Progenitor cell of endocrine pancreas (in vitro differentiated cells): Measurements from ENCODE around the gene SLC25A42. TPM values are rescaled to one million over a fixed set of nuclear protein-coding genes. Genes with fewer than 3 reads are reported as not detected.

Experiments used
- DNase-seq: peaks from one replicate; pipeline ENCODE4 v3.0.0; 2021; ENCODE audit warnings: low spot score; ENCODE audit not compliant: unreplicated experiment
- H3K27ac Mint-ChIP-seq: 2 replicates; pipeline ENCODE4 v1.8.0; 2021; ENCODE audit warnings: mild to moderate bottlenecking, moderate library complexity, mixed read lengths
- H3K27me3 Mint-ChIP-seq: 2 replicates; pipeline ENCODE4 v1.8.0; 2021; ENCODE audit warnings: mixed read lengths
- H3K36me3 Mint-ChIP-seq: 2 replicates; pipeline ENCODE4 v1.8.0; 2022; ENCODE audit warnings: mixed read lengths; ENCODE audit not compliant: insufficient read depth
- H3K4me1 Mint-ChIP-seq: 2 replicates; pipeline ENCODE4 v1.8.0; 2021; ENCODE audit warnings: low read depth, mixed read lengths
- H3K4me3 Mint-ChIP-seq: 2 replicates; pipeline ENCODE4 v1.8.0; 2021; ENCODE audit warnings: low read depth, mild to moderate bottlenecking, moderate library complexity, mixed read lengths
- H3K9me3 Mint-ChIP-seq: 2 replicates; pipeline ENCODE4 v1.8.0; 2021; ENCODE audit warnings: low read depth, mixed read lengths
- total RNA-seq: library from RNA; stranded (reverse); gene quantifications from 2 replicates; pipeline ENCODE4 v1.2.1, GENCODE V29; 2021
- TF ChIP-seq, protein P1 (sequence below): fragments of 200-600 bp; sonication (generic); IDR thresholded peaks from one replicate; pipeline ENCODE4 v1.5.0; 2021; ENCODE audit warnings: antibody characterized with exemption, mild to moderate bottlenecking; ENCODE audit not compliant: unreplicated experiment

Gene SLC25A42
- total RNA-seq, 1 donor from 2014 or later, result 10.5 TPM

GRCh38 chr19:19139876-19140229 is 76.1 kb downstream of the SLC25A42 start:
- H3K36me3 Mint-ChIP-seq, result no peaks in the 10 kb centered on the region
- TF ChIP-seq, protein P1, sequence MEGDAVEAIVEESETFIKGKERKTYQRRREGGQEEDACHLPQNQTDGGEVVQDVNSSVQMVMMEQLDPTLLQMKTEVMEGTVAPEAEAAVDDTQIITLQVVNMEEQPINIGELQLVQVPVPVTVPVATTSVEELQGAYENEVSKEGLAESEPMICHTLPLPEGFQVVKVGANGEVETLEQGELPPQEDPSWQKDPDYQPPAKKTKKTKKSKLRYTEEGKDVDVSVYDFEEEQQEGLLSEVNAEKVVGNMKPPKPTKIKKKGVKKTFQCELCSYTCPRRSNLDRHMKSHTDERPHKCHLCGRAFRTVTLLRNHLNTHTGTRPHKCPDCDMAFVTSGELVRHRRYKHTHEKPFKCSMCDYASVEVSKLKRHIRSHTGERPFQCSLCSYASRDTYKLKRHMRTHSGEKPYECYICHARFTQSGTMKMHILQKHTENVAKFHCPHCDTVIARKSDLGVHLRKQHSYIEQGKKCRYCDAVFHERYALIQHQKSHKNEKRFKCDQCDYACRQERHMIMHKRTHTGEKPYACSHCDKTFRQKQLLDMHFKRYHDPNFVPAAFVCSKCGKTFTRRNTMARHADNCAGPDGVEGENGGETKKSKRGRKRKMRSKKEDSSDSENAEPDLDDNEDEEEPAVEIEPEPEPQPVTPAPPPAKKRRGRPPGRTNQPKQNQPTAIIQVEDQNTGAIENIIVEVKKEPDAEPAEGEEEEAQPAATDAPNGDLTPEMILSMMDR, result no peak
- H3K9me3 Mint-ChIP-seq, result no peaks in the 10 kb centered on the region
- peaks cover 23% of the 10 kb centered on the region for H3K27me3 Mint-ChIP-seq
- peaks cover 12% of the 10 kb centered on the region for H3K4me1 Mint-ChIP-seq
- peak overlapping the region; percentile 90 for H3K27ac Mint-ChIP-seq
- no peak for DNase-seq
- H3K4me3 Mint-ChIP-seq, result no peak overlapping the region

GRCh38 chr19:19140476-19140875 is 76.7 kb downstream of the SLC25A42 start:
- no peak for DNase-seq
- no peaks in the 10 kb centered on the region for H3K9me3 Mint-ChIP-seq
- TF ChIP-seq, protein P1, result no peak
- H3K4me1 Mint-ChIP-seq, result peaks cover 12% of the 10 kb centered on the region
- no peak overlapping the region for H3K4me3 Mint-ChIP-seq
- H3K36me3 Mint-ChIP-seq, result no peaks in the 10 kb centered on the region
- H3K27ac Mint-ChIP-seq, result no peak overlapping the region
- peaks cover 23% of the 10 kb centered on the region for H3K27me3 Mint-ChIP-seq

DNA sequence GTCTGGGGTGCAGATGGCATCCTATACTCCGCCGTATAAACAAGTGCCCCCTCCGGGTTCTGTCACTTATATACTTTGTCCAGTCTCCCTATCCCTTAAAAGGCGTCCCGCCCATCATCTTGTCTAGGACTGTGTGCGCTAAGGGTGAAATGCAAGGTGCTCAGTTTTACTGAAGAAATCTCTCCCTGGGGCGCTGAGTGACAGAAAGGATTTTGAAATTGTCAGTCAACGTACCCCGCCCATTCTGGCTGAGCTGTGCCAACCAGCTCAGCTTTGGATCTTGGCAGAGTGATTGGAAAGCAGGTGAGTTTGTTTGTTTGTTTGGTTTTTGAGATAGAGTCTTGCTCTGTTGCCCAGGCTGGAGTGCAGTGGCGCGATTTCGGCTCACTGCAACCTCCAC is 78.6 kb downstream of the SLC25A42 start:
- Mint-ChIP-seq H3K9me3 (no peaks in the 10 kb centered on the region), H3K4me3 (no peak overlapping the region), H3K36me3 (no peaks in the 10 kb centered on the region), H3K4me1 (peaks cover 6% of the 10 kb centered on the region), H3K27ac (peak overlapping the region; percentile 41), H3K27me3 (peaks cover 22% of the 10 kb centered on the region)
- TF ChIP-seq, protein P1, result no peak
- DNase-seq, result no peak

GRCh38 chr19:19145281-19145680 is 81.5 kb downstream of the SLC25A42 start:
- H3K36me3 Mint-ChIP-seq, result no peaks in the 10 kb centered on the region
- H3K4me3 Mint-ChIP-seq, result no peak overlapping the region
- H3K4me1 Mint-ChIP-seq, result no peaks in the 10 kb centered on the region
- H3K9me3 Mint-ChIP-seq, result no peaks in the 10 kb centered on the region
- no peak for DNase-seq
- TF ChIP-seq, protein P1, result no peak
- H3K27me3 Mint-ChIP-seq, result peaks cover 13% of the 10 kb centered on the region
- H3K27ac Mint-ChIP-seq, result no peak overlapping the region

- no peak overlapping the region for H3K27ac Mint-ChIP-seq
- TF ChIP-seq, protein P1, result peak; percentile 87
- peak; percentile 85 for DNase-seq
- no peaks in the 10 kb centered on the region for H3K36me3 Mint-ChIP-seq
- peaks cover 10% of the 10 kb centered on the region for H3K27me3 Mint-ChIP-seq
- H3K4me1 Mint-ChIP-seq, result no peaks in the 10 kb centered on the region
- H3K4me3 Mint-ChIP-seq, result no peak overlapping the region
- H3K9me3 Mint-ChIP-seq, result no peaks in the 10 kb centered on the region
Observed at GRCh38 chr19:19145684-19146608, 82.2 kb downstream of the SLC25A42 start.
